ENCODE measurements around the gene AMBP.

Gene AMBP

GRCh38 chr9:114076237-114077161, 1.6 kb downstream of the AMBP start:
- Histone ChIP-seq H3K36me3 (replicated peaks; ENCODE audit: insufficient read depth, low read length) (no peaks in the 10 kb centered on the region), H3K4me2 (ENCODE audit: low read depth, low read length) (no peak overlapping the region), H3K9ac (ENCODE audit: low read length) (no peak overlapping the region), H3K4me3 (ENCODE audit: low read length) (no peak overlapping the region), H3K9me3 (replicated peaks; ENCODE audit: insufficient read depth, low read length) (no peaks in the 10 kb centered on the region), H3K27me3 (replicated peaks; ENCODE audit: insufficient read depth, low read length) (no peaks in the 10 kb centered on the region), H3F3A (ENCODE audit: insufficient read depth, low read length) (no peaks in the 10 kb centered on the region), H3K27ac (ENCODE audit: low read length) (no peak overlapping the region), H3K9me2 (replicated peaks; ENCODE audit: insufficient read depth, low read length) (no peaks in the 10 kb centered on the region), H3K79me2 (ENCODE audit: low read length) (no peaks in the 10 kb centered on the region), H2AFZ (ENCODE audit: low read length) (no peak overlapping the region), H3K4me1 (ENCODE audit: low read length) (no peaks in the 10 kb centered on the region), H4K20me1 (ENCODE audit: insufficient read depth, low read length) (no peaks in the 10 kb centered on the region)
- DNase-seq, result no peak
- TF ChIP-seq EZH2 (optimal IDR thresholded peaks at IDR 0.05; ENCODE audit: low read depth, low read length), result no peak
- no peak for TF ChIP-seq EZH2phosphoT487 (IDR thresholded peaks at IDR 0.05; ENCODE audit: low read length)
- TF ChIP-seq CTCF (IDR thresholded peaks at IDR 0.05; ENCODE audit: low read length), result no peak

GRCh38 chr9:114075602-114076001, 2.5 kb downstream of the AMBP start:
- DNase-seq, result no peak

GRCh38 chr9:114072184-114073140, 5.6 kb downstream of the AMBP start:
- no peaks in the 10 kb centered on the region for H3K9me3 ChIP-seq (replicated peaks; ENCODE audit: insufficient read depth, low read length)
- no peaks in the 10 kb centered on the region for H3F3A ChIP-seq (ENCODE audit: insufficient read depth, low read length)
- DNase-seq, result no peak
- H3K79me2 ChIP-seq (ENCODE audit: low read length), result no peaks in the 10 kb centered on the region
- no peaks in the 10 kb centered on the region for H3K9me2 ChIP-seq (replicated peaks; ENCODE audit: insufficient read depth, low read length)
- H3K36me3 ChIP-seq (replicated peaks; ENCODE audit: insufficient read depth, low read length), result no peaks in the 10 kb centered on the region
- no peak overlapping the region for H3K9ac ChIP-seq (ENCODE audit: low read length)
- H2AFZ ChIP-seq (ENCODE audit: low read length), result no peak overlapping the region
- TF ChIP-seq EZH2phosphoT487 (IDR thresholded peaks at IDR 0.05; ENCODE audit: low read length), result no peak
- no peak for TF ChIP-seq EZH2 (optimal IDR thresholded peaks at IDR 0.05; ENCODE audit: low read depth, low read length)
- TF ChIP-seq CTCF (IDR thresholded peaks at IDR 0.05; ENCODE audit: low read length), result no peak
- no peaks in the 10 kb centered on the region for H3K4me1 ChIP-seq (ENCODE audit: low read length)
- no peak overlapping the region for H3K4me2 ChIP-seq (ENCODE audit: low read depth, low read length)
- H3K27me3 ChIP-seq (replicated peaks; ENCODE audit: insufficient read depth, low read length), result no peaks in the 10 kb centered on the region
- H3K27ac ChIP-seq (ENCODE audit: low read length), result no peak overlapping the region
- no peak overlapping the region for H3K4me3 ChIP-seq (ENCODE audit: low read length)
- no peaks in the 10 kb centered on the region for H4K20me1 ChIP-seq (ENCODE audit: insufficient read depth, low read length)

More at GRCh38 chr9:114075602-114076001, 2.5 kb downstream of the AMBP start:
- H3K9ac ChIP-seq (ENCODE audit: low read length), result no peak overlapping the region
- H3K9me3 ChIP-seq (replicated peaks; ENCODE audit: insufficient read depth, low read length), result no peaks in the 10 kb centered on the region
- no peak overlapping the region for H3K4me3 ChIP-seq (ENCODE audit: low read length)
- H3K4me2 ChIP-seq (ENCODE audit: low read depth, low read length), result no peak overlapping the region
- no peaks in the 10 kb centered on the region for H3K36me3 ChIP-seq (replicated peaks; ENCODE audit: insufficient read depth, low read length)
- H3K27me3 ChIP-seq (replicated peaks; ENCODE audit: insufficient read depth, low read length), result no peaks in the 10 kb centered on the region
- H3K79me2 ChIP-seq (ENCODE audit: low read length), result no peaks in the 10 kb centered on the region
- TF ChIP-seq EZH2phosphoT487 (IDR thresholded peaks at IDR 0.05; ENCODE audit: low read length), result no peak
- no peak for TF ChIP-seq CTCF (IDR thresholded peaks at IDR 0.05; ENCODE audit: low read length)
- no peak for TF ChIP-seq EZH2 (optimal IDR thresholded peaks at IDR 0.05; ENCODE audit: low read depth, low read length)
- H3K9me2 ChIP-seq (replicated peaks; ENCODE audit: insufficient read depth, low read length), result no peaks in the 10 kb centered on the region
- H3K4me1 ChIP-seq (ENCODE audit: low read length), result no peaks in the 10 kb centered on the region
- H2AFZ ChIP-seq (ENCODE audit: low read length), result no peak overlapping the region
- no peaks in the 10 kb centered on the region for H3F3A ChIP-seq (ENCODE audit: insufficient read depth, low read length)
- H4K20me1 ChIP-seq (ENCODE audit: insufficient read depth, low read length), result no peaks in the 10 kb centered on the region
- no peak overlapping the region for H3K27ac ChIP-seq (ENCODE audit: low read length)

Measured in MM.1S (cell line).